NCI-H524 treated with DMSO at 0.1 percent for 48 hours (cell line): ENCODE measurements around the gene SEC11A.
A peak's percentile ranks its signal among the peaks of the same experiment; 100 is the strongest.
"Not testable (repeated sequence)": the region's sequence is repeated elsewhere in the genome, so short reads cannot be mapped to it uniquely, and the experiment has no call there.

Source experiments
- DNase-seq: peaks from one replicate; lab custom pipeline; 2025; lab: John Stamatoyannopoulos, UW

The SEC11A gene

DNA sequence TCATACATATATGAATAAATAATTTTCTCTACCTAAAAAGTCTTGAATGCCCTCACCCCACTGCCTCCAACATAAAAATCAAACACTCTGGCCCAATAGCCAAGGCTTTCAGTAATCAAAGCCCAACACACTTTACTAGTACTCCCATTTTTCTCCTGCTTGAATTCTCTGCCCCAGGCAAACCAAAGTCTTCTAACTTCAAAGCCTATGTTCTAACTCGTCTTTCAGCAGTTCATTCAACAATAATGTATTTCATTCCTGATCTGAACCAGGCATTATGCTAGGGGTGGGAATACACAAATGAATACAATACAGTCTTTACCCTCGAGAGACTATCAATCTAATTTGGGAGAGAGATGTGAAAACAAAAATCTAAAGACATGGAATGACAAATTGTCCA lies 21.1 kb upstream of the SEC11A start:
- no peak for DNase-seq

DNA sequence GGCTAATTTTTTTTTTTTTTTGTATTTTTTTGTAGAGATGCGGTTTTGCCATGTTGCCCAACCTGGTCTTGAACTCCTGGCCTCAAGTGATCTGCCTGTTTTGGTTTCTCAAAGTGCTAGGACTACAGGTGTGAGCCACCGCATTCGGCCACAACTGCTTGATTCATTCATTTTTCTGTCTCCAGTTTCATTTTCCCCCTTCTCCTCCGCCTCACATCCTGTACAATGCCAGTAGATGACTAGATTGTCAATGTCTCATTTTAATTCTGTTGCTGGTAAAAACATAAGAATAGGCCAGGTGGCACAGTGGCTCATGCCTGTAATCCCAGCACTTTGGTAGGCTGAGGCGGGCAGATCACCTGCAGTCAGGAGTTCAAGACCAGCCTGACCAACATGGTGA lies 20.4 kb upstream of the SEC11A start:
- no peak for DNase-seq

DNA sequence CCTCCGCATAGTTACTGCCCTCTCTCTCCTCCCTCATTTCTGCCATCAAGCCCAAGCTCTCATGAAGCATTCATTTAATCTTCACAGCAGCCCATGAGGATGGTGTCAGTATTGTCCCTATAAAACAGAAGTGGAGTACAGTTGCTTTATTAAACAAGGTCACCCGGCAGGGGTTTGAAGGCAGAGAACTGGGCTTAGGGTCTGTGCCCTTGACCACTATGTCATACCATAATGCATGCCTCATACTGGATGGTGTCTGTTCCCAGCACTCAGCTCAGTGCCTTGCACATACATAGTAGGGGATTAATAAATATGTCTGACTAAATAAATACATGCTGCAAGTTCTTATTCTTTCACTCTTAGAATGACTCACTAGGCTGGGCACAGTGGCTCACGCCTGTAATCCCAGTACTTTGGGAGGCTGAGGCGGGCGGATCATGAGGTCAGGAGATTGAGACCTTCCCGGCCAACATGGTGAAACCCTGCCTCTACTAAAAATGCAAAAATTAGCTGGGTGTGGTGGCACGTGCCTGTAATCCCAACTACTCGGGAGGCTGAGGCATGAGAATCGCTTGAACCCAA lies 19.6 kb upstream of the SEC11A start:
- DNase-seq: not testable (repeated sequence)

DNA sequence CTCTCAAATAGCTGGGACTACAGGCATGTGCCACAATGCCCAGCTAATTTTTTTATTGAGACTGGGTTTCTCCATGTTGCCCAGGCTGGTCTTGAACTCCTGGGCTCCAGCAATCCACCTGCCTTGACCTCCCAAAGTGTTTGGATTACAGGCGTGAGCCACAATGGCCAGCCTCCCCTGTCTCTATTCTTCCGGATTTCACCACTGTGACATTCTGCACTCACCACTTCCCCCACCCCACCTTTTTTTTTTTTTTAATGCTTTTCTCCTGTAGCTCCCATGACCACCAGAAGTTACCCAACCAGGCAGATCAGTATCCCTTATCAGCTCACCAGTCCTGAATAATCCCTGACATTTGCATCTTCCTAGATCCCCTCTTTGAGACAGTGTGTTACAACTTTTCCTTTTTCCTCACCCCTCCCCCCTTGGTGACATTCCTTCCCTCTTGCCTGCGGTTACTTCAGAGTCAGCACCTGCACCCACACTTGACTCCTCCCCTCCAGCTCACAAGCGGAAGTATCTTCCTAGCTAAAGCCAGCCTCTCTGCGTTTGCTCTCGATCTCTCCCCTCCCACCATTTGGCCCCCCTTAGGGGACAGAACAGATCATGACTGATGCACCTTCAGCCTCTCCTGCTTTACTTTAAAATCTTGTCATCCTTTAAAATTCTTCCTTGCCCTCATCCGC lies 19.0 kb upstream of the SEC11A start:
- DNase-seq: no peak

DNA sequence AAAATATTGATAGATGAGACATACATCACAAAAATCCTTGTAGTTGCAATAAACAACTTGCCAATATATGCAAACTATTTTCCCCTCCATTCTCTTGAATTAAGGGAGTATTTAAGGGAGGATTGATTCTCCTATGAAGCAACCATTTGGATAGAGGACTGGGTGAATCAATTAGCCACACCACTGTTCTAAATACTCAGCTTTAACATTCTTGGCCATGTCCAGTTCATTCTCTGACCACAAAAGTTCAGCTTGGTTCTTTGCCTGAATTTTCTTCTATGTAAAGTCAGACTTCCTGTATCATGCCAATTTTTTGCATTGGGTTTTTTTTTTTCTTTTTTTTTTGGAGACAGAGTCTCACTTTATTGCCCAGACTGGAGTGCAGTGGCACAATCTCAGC lies 15.8 kb upstream of the SEC11A start:
- DNase-seq: no peak

DNA sequence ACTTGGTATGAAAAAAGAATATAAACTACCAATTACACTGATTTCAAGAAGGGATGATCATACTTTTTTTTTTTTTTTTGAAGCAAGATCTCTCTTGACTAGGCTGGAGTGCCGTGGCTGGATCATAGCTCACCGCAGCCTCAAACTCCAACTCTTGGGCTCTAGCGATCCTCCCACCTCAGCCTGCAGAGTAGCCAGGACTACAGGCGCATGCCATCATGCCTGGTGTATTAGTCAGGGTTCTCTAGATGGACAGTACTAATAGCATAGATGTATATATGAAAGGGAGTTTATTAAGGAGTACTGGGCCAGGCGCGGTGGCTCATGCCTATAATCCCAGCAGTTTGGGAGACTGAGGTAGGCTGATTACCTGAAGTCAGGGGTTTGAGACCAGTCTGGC lies 11.5 kb upstream of the SEC11A start:
- no peak for DNase-seq

DNA sequence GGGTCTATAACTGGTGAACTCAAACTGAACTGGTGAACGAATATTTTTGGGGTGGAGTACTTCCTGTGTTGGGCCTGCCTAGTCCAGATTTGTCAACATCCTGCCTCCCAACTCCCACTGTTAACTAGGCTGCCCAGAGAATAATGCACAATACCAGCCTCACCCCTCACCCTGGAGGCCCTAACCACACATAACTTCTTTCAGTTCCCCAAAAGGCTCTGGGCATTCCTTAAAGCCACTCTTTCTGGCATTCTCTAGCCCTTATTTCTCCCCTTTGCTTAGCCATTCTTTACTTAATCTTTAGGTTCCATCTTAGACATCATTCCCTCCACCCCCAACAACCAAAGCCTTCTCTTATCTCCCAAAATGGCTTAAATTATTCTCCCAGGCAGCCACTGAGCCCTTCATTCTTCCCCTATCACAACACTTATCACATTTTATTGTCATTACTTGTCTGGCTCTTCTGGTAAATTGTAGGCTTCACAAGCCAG lies 9.1 kb upstream of the SEC11A start:
- no peak for DNase-seq

DNA sequence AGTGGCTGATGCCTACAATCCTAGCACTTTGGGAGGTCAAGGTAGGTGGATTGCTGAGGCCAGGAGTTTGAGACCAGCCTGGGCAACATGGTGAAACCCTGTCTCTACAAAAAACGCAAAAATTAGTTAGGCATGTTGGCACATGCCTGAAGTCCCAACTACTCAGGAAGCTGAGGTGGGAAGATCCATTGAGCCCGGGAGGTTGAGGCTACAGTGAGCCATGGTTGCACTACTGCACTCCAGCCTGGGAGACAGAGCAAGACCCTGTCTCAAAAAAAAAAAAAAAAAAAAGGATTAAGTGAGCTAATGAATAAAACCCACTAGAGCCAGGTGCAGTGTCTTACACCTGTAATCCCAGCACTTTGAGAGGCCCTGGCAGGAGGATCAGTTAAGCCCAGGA lies 6.7 kb upstream of the SEC11A start:
- DNase-seq: no peak

DNA sequence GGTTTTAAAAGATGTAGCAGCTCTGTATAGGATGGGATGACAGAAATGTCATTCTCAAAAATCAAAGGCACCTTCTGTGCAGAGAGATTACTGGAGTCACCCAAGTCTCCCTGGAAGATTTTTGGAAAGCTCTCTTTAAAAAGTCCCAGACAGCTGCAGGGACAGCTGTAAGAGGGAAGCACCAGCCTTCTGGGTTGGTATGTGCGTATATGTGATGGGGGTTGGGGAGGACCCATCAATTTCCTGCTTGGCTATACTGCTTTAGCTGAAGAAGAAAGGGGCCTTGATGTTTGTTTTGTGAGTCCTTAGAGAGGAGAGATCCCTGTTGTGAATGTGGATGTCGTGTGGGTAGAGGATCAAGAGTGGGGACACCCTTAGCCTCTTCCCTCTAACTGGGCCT lies 5.4 kb upstream of the SEC11A start:
- no peak for DNase-seq

DNA sequence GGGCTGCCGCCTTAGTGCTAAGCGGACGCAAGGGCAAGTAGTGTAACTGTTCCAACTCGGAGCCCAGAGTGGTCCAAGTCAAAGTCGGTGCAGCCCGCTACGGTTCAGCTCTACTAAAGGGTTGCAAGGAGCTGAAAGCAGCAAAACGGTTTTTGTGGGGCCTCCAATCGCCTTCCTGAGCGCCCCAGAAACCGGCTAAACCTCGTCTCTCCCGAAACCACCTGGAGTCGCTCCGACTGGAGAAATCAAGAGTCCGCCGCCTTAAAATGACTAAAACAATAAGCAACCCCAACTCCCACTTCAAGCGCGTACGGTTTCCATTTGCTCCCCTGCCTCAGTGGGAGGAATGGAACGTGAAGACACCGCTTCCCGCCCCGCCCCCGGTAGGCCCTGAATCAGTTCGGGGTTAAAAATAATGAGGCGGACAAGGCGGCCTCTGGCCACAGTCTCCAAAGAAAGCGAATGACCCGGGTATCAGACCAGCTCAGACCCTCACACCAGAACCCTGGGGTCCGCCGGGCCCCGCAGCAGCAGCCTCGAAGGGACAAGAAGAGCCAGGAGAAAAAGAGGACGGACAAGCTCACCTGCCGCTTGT lies 401 bp downstream of the SEC11A start:
- no peak for DNase-seq

DNA sequence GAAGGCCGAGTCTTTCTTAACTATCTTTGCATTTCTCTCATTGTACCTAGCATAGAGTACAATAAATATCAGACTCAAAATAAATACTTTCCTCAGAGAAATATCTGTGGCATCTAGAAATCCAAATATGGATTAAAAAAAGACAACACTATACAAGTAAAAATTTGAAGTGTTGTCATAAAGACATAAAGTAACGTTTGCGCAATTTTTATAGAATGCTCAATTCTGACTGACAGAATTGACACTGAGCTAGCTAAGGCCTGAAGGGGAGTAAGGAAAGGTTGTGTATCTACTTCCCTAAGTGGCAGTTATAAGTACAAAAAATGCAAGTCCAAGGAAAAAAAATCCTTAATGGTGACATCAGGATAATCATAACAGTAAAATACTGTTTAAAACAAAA lies 1.1 kb downstream of the SEC11A start:
- DNase-seq: no peak

DNA sequence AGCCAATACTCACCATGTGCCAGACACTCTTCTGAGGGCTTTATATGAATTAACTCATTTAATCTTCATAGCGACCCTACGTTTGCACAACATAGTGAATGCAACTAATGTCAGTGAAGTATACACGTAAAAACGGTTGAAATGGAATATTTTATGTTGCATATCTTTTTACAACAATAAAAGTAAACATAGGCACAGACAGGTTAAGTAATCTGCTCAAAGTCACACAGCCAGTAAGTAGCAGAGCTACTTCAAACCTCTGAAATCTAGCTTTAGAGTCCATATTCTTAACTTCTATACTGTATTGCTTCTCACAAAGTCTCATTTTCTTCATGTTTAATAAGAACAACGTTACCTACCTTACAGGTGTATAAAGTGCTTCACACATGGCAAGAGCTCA lies 1.6 kb downstream of the SEC11A start:
- no peak for DNase-seq

DNA sequence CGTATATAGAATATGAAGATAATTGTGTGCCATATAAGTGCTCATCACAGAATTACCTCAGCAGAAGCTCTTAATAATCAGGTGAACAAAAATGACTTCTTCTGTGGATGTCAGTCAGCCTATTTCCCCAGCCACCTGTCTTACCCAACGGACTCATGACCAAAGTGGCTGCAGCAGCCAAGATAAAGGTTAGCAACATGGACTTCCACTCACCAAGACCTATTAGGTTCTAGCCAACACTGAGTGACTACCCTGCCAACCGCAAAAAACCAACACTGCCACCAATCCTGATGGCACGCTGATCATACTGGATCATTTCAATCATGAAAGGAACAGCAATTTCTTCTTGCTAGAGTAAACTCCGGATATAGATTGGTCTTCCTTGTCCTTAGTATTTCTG lies 12.1 kb downstream of the SEC11A start:
- no peak for DNase-seq

DNA sequence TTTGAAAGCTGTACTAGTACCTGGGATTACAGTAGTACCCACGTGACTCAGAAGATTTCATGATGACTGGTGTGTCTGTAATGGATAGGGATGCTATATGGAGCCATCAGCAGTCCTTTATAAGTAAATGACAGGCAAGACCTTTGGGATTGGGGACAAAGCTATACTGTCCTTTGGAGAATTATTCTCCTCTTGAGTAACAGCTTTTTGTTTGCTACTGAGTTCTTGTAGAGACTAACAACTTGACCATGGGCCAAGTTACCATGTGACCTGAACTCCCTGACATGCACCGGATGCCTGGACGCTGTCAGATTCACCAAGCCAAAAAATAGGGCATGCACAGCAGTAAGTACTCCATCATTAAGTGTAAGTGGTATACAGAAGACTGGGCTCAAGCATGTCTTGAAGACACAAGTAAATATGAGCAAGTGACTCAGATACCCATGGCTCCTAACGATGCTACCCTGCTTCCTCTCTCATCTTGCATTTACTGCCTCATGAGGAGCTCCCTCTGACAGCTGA lies 12.9 kb downstream of the SEC11A start:
- no peak for DNase-seq

DNA sequence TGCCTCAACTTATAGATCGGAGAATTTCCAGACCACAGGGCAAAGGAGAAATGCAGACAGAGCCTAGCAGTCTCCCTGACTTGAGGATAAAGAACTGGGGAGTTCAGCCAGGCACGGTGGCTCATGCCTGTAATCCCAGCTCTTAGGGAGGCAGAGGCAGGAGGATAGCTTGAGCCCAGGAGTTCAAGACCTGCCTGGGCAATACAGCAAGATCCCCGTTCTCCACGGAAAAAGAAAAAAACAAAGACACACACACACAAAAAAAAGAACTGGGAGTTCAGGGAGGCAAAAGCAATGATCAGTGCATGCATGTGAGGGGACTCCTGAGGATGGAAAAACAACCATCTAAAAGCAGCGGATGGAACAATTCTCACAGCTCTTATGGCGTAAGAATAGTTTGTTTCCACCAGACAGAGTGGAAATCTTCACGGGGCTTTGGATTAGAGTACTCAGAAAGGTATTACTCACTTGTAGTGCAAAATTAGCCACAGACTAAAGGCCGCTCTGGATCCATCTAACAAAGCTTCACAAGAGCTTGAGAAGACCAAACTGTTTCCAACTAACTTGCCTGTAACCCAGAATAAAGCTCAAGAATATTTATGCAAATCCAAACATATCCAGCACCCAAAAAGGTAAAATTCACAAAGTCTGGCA lies 16.3 kb downstream of the SEC11A start:
- DNase-seq: no peak

DNA sequence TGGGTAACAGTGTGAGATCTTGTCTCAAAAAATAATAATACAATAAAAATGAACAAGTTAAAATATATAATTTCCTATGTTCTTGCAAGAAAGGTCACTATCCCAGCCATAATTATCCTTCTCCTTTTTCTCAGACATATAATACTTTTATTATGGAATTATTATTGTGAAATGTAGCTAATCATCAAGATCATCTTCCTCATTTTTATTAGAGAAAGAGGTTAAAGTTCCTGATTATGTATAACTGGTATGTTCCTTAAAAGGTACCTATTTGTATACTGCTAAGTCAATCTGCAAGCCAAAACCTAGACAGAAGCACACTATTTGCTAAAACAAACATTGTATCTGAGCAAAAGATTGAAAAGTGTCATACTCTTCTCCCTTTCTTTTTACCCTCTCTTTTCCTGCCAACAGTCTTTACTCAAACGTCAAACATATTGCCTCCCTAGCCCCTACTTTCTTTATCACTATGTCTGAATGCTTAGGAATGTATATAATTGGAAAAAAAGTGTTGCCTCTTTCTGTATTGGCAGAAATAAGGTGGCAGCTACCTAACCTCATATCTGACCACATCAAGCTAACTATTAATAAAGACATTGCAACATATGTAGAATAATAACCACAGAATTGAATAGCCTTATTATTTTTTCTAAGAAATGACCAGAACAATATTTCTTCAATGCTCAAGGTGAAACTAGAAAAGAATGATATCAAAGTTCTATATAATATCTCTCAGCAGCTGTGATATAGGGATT lies 18.5 kb downstream of the SEC11A start:
- no peak for DNase-seq

DNA sequence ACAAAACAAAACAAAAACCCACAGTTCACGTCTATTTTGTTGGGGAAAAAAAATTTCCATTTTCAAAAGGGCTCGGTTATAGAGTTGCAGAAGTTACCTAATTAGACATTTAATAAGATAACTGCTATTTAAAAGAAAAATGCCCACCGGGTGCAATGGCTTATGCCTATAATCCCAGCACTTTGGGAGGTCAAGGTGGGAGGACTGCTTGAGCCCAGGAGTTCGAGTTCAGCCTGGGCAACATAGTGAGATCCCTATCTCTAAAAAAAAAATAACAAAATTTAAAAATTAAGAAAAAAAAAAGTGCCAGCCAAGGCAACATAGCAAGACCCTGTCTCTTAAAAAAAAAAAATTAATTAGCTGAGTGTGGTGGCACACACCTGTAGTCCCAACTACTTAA lies 19.2 kb downstream of the SEC11A start:
- no peak for DNase-seq

DNA sequence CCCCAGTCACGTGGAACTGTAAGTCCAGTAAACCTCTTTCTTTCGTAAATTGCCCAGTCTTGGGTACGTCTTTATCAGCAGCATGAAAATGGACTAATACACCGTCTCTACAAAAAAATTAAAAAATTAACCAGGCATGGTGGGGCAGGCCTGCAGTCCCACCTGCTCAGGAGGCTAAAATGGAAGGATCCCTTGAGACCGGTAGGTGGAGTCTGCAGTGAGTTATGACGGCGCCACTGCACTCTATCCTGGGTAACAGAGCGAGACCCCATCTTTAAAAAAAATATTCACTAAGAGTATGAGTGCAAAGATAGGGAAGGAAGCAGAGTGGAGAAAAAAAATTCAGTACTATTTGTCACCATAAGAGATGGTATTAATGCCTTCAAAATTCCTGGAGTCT lies 25.6 kb downstream of the SEC11A start:
- DNase-seq: no peak

DNA sequence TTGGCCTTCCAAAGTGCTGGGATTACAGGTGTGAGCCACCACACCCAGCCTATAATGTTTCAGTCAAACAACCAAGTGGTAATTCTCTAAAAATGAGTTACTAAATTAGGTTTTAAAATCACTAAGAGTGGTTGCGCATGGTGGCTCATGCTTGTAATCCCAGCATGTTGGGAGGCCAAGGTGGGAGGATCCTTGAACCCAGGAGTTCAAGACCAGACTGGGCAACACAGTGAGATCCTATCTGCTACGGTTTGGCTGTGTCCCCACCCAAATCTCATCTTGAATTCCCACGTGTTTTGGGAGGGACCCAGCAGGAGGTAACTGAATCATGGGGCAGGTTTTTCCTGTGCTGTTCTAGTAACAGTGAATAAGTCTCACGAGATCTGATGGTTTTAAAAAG lies 26.1 kb downstream of the SEC11A start:
- DNase-seq: no peak

DNA sequence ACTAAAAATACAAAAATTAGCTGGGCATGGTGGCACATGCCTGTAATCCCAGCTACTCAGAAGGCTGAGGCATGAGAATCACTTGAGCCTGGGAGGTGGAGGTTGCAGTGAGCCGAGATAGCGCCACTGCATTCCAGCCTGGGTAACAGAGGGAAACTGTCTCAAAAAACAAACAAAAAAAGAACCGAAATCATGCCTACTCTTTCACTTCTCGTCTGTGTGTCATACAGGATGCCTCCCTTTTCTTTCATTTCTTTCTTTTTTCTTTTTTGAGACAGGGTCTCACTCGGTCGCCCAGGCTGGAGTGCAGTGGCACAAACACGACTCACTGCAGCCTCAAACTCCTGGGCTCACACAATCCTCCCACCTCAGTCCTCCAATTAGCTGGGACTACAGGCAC lies 29.5 kb downstream of the SEC11A start:
- DNase-seq: not testable (repeated sequence)

DNA sequence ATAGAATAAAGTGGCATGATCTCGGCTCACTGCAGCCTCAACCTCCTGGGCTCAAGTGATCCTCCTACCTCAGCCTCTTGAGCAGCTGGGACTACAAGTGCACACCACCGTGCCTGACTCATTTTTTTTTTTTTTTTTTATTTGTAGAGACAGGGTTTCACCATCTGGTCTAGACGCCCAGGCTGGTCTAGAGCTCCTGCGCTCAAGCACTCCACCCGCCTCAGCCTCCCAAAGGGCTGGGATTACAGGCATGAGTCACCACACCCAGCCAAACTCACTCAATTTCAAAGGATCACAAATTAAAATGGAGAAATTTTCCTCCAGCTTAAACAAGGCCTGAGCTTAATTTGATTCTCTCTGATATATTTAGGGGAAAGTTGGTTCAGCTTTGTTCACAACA lies 30.6 kb downstream of the SEC11A start:
- DNase-seq: peak; percentile 58

DNA sequence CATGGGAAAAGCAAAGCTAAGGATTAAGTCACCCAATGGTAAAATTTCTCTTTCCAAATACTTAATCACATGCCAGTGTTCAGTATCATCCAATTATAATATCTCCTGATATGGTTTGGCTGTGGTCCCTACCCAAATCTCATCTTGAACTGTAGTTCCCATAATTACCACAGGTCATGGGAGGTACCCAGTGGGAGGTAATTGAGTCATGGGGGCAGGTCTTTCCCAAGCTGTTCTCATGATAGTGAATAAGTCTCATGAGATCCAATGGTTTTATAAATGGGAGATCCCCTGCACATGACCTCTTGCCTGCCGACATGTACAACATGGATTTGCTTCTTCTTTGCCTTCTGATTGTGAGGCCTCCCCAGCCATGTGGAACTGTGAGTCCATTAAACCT lies 31.8 kb downstream of the SEC11A start:
- DNase-seq: no peak
